ENCODE measurements around the gene CARM1. TPM values are rescaled to one million over a fixed set of nuclear protein-coding genes. Genes with fewer than 3 reads are reported as not detected.

The CARM1 gene
- polyA plus RNA-seq, 2 of the 4 experiments (the other 2 are of a cell fraction) = 15.2 to 32.2 TPM

GRCh38 chr19:10878253-10878652 lies 6.9 kb downstream of the CARM1 start:
- 90% methylated on average over 3 of the region's 3 CpGs for WGBS (ENCODE audit: missing lambda C conversion rate)
- Histone ChIP-seq H3K4me3 (no peak overlapping the region), H3K9me3 (no peaks in the 10 kb centered on the region), H3K4me2 (no peak overlapping the region; the same call in 2 of the 3 replicates), H3K27ac (peak overlapping the region; percentile 72 to 92; a peak in 5 of 6 replicates), H3K4me1 (peaks cover 16% of the 10 kb centered on the region; the same call in 2 of the 3 replicates)
- FAIRE-seq = no peak
- ATAC-seq = no peak
- POLR2A ChIA-PET = no interaction called here
- DNase-seq (ENCODE audit: low read depth in 1 of 2, low spot score in 1 of 2) = no peak
- CTCF ChIA-PET = interaction anchor here (0.9 to 3.3 kb wide), 3 partner anchors 10 to 14 kb away, joined by 3 to 9 read pairs (median 3); no protein-coding TSS in a partner anchor
- TF ChIP-seq HDAC2 (IDR thresholded peaks at IDR 0.05) (no peak), MAZ (IDR thresholded peaks at IDR 0.05; ENCODE audit: borderline replicate concordance, low read depth, low read length) (no peak), FOXS1 (CRISPR knock-in tag; IDR thresholded peaks at IDR 0.05) (no peak)

GRCh38 chr19:10881403-10882107 lies 10.2 kb downstream of the CARM1 start:
- POLR2A ChIA-PET = no interaction called here
- 90% methylated on average over 12 of the region's 14 CpGs for WGBS (ENCODE audit: missing lambda C conversion rate)
- Histone ChIP-seq H3K4me2 (no peak overlapping the region), H3K4me3 (no peak overlapping the region), H3K9me3 (no peaks in the 10 kb centered on the region), H3K4me1 (peaks cover 14% of the 10 kb centered on the region; the same call in 2 of the 3 replicates), H3K27ac (no peak overlapping the region)
- ATAC-seq = no peak
- CTCF ChIA-PET = interaction anchor here (0.8 to 2.3 kb wide), 7 partner anchors 9 to 164 kb away, joined by 3 to 6 read pairs (median 5); partner anchors contain the start of genes CARM1 and DNM2
- TF ChIP-seq BCL3 (IDR thresholded peaks at IDR 0.05) (no peak), CTCF (IDR thresholded peaks at IDR 0.05) (no peak), EHF (CRISPR knock-in tag; IDR thresholded peaks at IDR 0.05) (no peak), ELK1 (IDR thresholded peaks at IDR 0.05; ENCODE audit: low read depth, low read length) (no peak), ZNF302 (CRISPR knock-in tag; IDR thresholded peaks at IDR 0.05) (no peak), NR3C1 (IDR thresholded peaks at IDR 0.05) (no peak), RARB (CRISPR knock-in tag; IDR thresholded peaks at IDR 0.05) (no peak), RCOR1 (IDR thresholded peaks at IDR 0.05; ENCODE audit: low read depth, low read length) (no peak), RFX5 (IDR thresholded peaks at IDR 0.05) (no peak)
- FAIRE-seq = no peak
- no peak for DNase-seq (ENCODE audit: low read depth in 1 of 2, low spot score in 1 of 2)

DNA sequence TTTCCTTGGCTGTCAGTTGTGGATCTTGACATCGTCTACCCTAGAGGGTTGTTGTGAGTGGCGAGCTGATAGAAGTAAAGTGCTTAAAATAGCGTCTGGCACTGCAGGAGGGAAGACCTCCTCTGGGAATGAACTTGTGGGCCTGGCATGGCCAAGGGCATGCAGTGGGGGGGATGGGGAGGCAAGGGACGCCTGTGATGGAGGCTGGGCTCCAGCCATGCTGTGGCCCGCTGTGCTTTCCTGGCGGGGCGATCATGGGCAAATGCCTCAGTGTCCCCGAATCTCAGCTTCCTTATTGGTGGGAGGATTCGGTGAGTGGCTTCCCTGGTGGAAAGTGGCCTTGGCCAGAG lies 10.7 kb downstream of the CARM1 start:
- Histone ChIP-seq H3K4me1 (peaks cover 14% of the 10 kb centered on the region; the same call in 2 of the 3 replicates), H3K9me3 (no peaks in the 10 kb centered on the region), H3K4me2 (no peak overlapping the region), H3K4me3 (no peak overlapping the region), H3K27ac (no peak overlapping the region)
- CTCF ChIA-PET = interaction anchor here (0.8 to 2.3 kb wide), 4 partner anchors 9 to 165 kb away, joined by 3 to 6 read pairs (median 4); partner anchors contain the start of genes CARM1 and DNM2
- FAIRE-seq (no peak), ATAC-seq (no peak), DNase-seq (ENCODE audit: low read depth in 1 of 2, low spot score in 1 of 2) (no peak)
- POLR2A ChIA-PET = no interaction called here
- WGBS (ENCODE audit: missing lambda C conversion rate) = 84% methylated on average over 4 of the region's 9 CpGs
- TF ChIP-seq FOSB (CRISPR knock-in tag; IDR thresholded peaks at IDR 0.05) (no peak), MAZ (IDR thresholded peaks at IDR 0.05; ENCODE audit: borderline replicate concordance, low read depth, low read length) (no peak), ZFP36 (IDR thresholded peaks at IDR 0.05; ENCODE audit: borderline replicate concordance, partially characterized antibody) (no peak), RCOR1 (IDR thresholded peaks at IDR 0.05; ENCODE audit: low read depth, low read length) (no peak), BHLHE40 (IDR thresholded peaks at IDR 0.05; ENCODE audit: low read depth, low read length) (no peak), MAX (IDR thresholded peaks at IDR 0.05) (no peak), E2F6 (IDR thresholded peaks at IDR 0.05; ENCODE audit: borderline replicate concordance, low read depth) (no peak), JUN (IDR thresholded peaks at IDR 0.05) (no peak), KDM1A (IDR thresholded peaks at IDR 0.05; ENCODE audit: low read depth) (no peak), RAD21 (conservative IDR thresholded peaks at IDR 0.05 in 1 of 2, IDR thresholded peaks at IDR 0.05 in 1 of 2) (no peak), MAFK (IDR thresholded peaks at IDR 0.05; ENCODE audit: partially characterized antibody) (no peak), HES2 (IDR thresholded peaks at IDR 0.05) (no peak), NPAS2 (CRISPR knock-in tag; IDR thresholded peaks at IDR 0.05; ENCODE audit: borderline replicate concordance) (no peak), EHMT2 (IDR thresholded peaks at IDR 0.05; ENCODE audit: low read depth) (no peak), ESRRA (IDR thresholded peaks at IDR 0.05; ENCODE audit: borderline replicate concordance, low read length) (no peak)

All from A549 (cell line).